NCI-H2029 (cell line): ENCODE measurements around the gene ALOXE3.
"Not testable (repeated sequence)": the region's sequence is repeated elsewhere in the genome, so short reads cannot be mapped to it uniquely, and the experiment has no call there.

Source experiments
- DNase-seq: peaks from one replicate; lab custom pipeline; 2025; lab: John Stamatoyannopoulos, UW

ALOXE3 gene

GRCh38 chr17:8121681-8122421 lies 3.5 kb upstream of the ALOXE3 start:
- DNase-seq, result no peak

- DNase-seq, result no peak
Observed at GRCh38 chr17:8121407-8121680, 3.0 kb upstream of the ALOXE3 start.

- DNase-seq, result peak; percentile 38
Observed at GRCh38 chr17:8120520-8121406, 2.4 kb upstream of the ALOXE3 start.

- peak; percentile 73 for DNase-seq
Observed at GRCh38 chr17:8119581-8120519, 1.5 kb upstream of the ALOXE3 start.

GRCh38 chr17:8118769-8119580 lies 661 bp upstream of the ALOXE3 start:
- peak; percentile 58 for DNase-seq

GRCh38 chr17:8117367-8117979 lies 841 bp downstream of the ALOXE3 start:
- DNase-seq, result no peak

GRCh38 chr17:8116776-8117175 lies 1.5 kb downstream of the ALOXE3 start:
- no peak for DNase-seq

- no peak for DNase-seq
Observed at GRCh38 chr17:8110907-8111306, 7.4 kb downstream of the ALOXE3 start.

- DNase-seq, result no peak
Observed at GRCh38 chr17:8110456-8110804, 7.9 kb downstream of the ALOXE3 start.

- peak; percentile 11 for DNase-seq
Observed at GRCh38 chr17:8109661-8110455, 8.5 kb downstream of the ALOXE3 start.

GRCh38 chr17:8108972-8109660 lies 9.2 kb downstream of the ALOXE3 start:
- no peak for DNase-seq

GRCh38 chr17:8106980-8107379 lies 11.3 kb downstream of the ALOXE3 start:
- DNase-seq, result not testable (repeated sequence)

GRCh38 chr17:8105957-8106398 lies 12.3 kb downstream of the ALOXE3 start:
- no peak for DNase-seq

GRCh38 chr17:8104911-8105310 lies 13.4 kb downstream of the ALOXE3 start:
- no peak for DNase-seq

GRCh38 chr17:8103549-8103948 lies 14.8 kb downstream of the ALOXE3 start:
- DNase-seq, result no peak

GRCh38 chr17:8101721-8102120 lies 16.6 kb downstream of the ALOXE3 start:
- DNase-seq, result no peak

- no peak for DNase-seq
Observed at GRCh38 chr17:8100763-8101162, 17.6 kb downstream of the ALOXE3 start.

GRCh38 chr17:8100111-8100510 lies 18.2 kb downstream of the ALOXE3 start:
- no peak for DNase-seq

GRCh38 chr17:8096541-8096940 lies 21.8 kb downstream of the ALOXE3 start:
- DNase-seq, result no peak

- no peak for DNase-seq
Observed at GRCh38 chr17:8095361-8095760, 23.0 kb downstream of the ALOXE3 start.
